Measurements from ENCODE around the gene DCPS.
A peak's percentile ranks its signal among the peaks of the same experiment; 100 is the strongest.

The DCPS gene

GRCh38 chr11:126288237-126288636, 15.6 kb upstream of the DCPS start:
- no peak overlapping the region for H3K4me3 ChIP-seq
- peaks cover 27 to 56% (median 40%) of the 10 kb centered on the region in 3 donors for H3K36me3 ChIP-seq
- H3K9me3 ChIP-seq, result no peaks in the 10 kb centered on the region
- H3K27me3 ChIP-seq, result no peaks in the 10 kb centered on the region
- no peak for DNase-seq
- no peak overlapping the region for H3K27ac ChIP-seq
- intact Hi-C loops (cut with DNase I; ENCODE audit: low total_unique reads), result no loop called here
- no peak for TF ChIP-seq CTCF (IDR thresholded peaks at IDR 0.05)
- peaks cover 0 to 16% (median 2%) of the 10 kb centered on the region in 4 donors for H3K4me1 ChIP-seq

GRCh38 chr11:126290887-126291286, 13.0 kb upstream of the DCPS start:
- Histone ChIP-seq H3K4me3 (no peak overlapping the region), H3K4me1 (no peaks in the 10 kb centered on the region), H3K9me3 (no peaks in the 10 kb centered on the region), H3K27me3 (no peaks in the 10 kb centered on the region), H3K27ac (no peak overlapping the region), H3K36me3 (peaks cover 34 to 83% (median 55%) of the 10 kb centered on the region in 3 donors)
- no peak for DNase-seq
- intact Hi-C loops (cut with DNase I; ENCODE audit: low total_unique reads), result no loop called here
- TF ChIP-seq CTCF (IDR thresholded peaks at IDR 0.05), result no peak

- TF ChIP-seq CTCF (IDR thresholded peaks at IDR 0.05), result no peak
- Histone ChIP-seq H3K27ac (no peak overlapping the region), H3K4me1 (no peaks in the 10 kb centered on the region), H3K27me3 (no peaks in the 10 kb centered on the region), H3K36me3 (peaks cover 30 to 83% (median 62%) of the 10 kb centered on the region in 3 donors), H3K9me3 (no peaks in the 10 kb centered on the region), H3K4me3 (no peak overlapping the region)
- no peak for DNase-seq
- intact Hi-C loops (cut with DNase I; ENCODE audit: low total_unique reads), result no loop called here
Observed at GRCh38 chr11:126293726-126294125, 10.1 kb upstream of the DCPS start.

GRCh38 chr11:126297004-126297403, 6.9 kb upstream of the DCPS start:
- H3K4me3 ChIP-seq, result no peak overlapping the region
- H3K9me3 ChIP-seq, result no peaks in the 10 kb centered on the region
- no peak for DNase-seq
- intact Hi-C loops (cut with DNase I; ENCODE audit: low total_unique reads), result no loop called here
- H3K27ac ChIP-seq, result no peak overlapping the region
- TF ChIP-seq CTCF (IDR thresholded peaks at IDR 0.05), result no peak
- H3K36me3 ChIP-seq, result peaks cover 27 to 76% (median 32%) of the 10 kb centered on the region in 3 donors
- no peaks in the 10 kb centered on the region for H3K4me1 ChIP-seq
- H3K27me3 ChIP-seq, result no peaks in the 10 kb centered on the region

GRCh38 chr11:126304457-126305075, 706 bp downstream of the DCPS start:
- intact Hi-C loops (cut with DNase I; ENCODE audit: low total_unique reads), result no loop called here
- Histone ChIP-seq H3K36me3 (peaks cover 0 to 26% (median 6%) of the 10 kb centered on the region in 3 donors), H3K27ac (peak overlapping the region; percentile 80 to 81), H3K4me3 (peak overlapping the region; percentile 61 to 80), H3K9me3 (no peaks in the 10 kb centered on the region), H3K4me1 (peaks cover 0 to 12% (median 4%) of the 10 kb centered on the region in 4 donors), H3K27me3 (no peaks in the 10 kb centered on the region)
- no peak for TF ChIP-seq CTCF (IDR thresholded peaks at IDR 0.05)
- DNase-seq, result no peak
